B cell (primary cell): ENCODE measurements around the gene IKZF3. TPM values are rescaled to one million over a fixed set of nuclear protein-coding genes. Genes with fewer than 3 reads are reported as not detected.

ENCODE experiments used
- ATAC-seq: fragments of 200-7000 bp; cut with Tn5 transposase; one replicate; pipeline ENCODE4 v1.10.0; 2021; ENCODE audit warnings: low read depth, mild to moderate bottlenecking, moderate number of reproducible peaks, moderate library complexity
- CTCF ChIA-PET: fragments of 350-600 bp; sonication (Branson Sonifier 250); formaldehyde crosslinking; loops from one replicate; lab custom pipeline; 2021; ENCODE audit warnings: antibody characterized with exemption, inconsistent platforms; lab: Charles Lee
- POLR2A ChIA-PET: fragments of 350-600 bp; sonication (Branson Sonifier 250); formaldehyde crosslinking; loops from one replicate; lab custom pipeline; 2021; ENCODE audit warnings: antibody characterized with exemption; lab: Charles Lee
- DNase-seq: peaks from one replicate; pipeline ENCODE4 v3.0.0; 2013
- H2AFZ ChIP-seq: 2 replicates; pipeline ENCODE4 v1.6.1; 2012; ENCODE audit warnings: mild to moderate bottlenecking, low read depth, low read length; ENCODE audit not compliant: insufficient read depth, poor library complexity, severe bottlenecking
- H3K27ac ChIP-seq, 2 donors: 1 replicate in 1 of 2; 2 replicates in 1 of 2; pipeline ENCODE4 v1.5.1; 2012 to 2013; ENCODE audit warnings: low read length in 2 of 2, mild to moderate bottlenecking in 2 of 2, moderate library complexity in 1 of 2
- H3K27me3 ChIP-seq, 4 experiments: fragments of 200-600 bp in 1 of 4; sonication (generic) in 1 of 4; replicated peaks in 1 of 4; 1 replicate in 2 of 4; 2 replicates in 2 of 4; pipeline versions ENCODE4 v1.6.1 to v1.7.0; 2013 to 2016; ENCODE audit warnings: low read length in 3 of 4, mild to moderate bottlenecking in 2 of 4, mixed read lengths in 1 of 4, moderate library complexity in 1 of 4; ENCODE audit not compliant: insufficient read depth in 4 of 4, control insufficient read depth in 3 of 4; ENCODE audit errors: control extremely low read depth in 1 of 4
- H3K36me3 ChIP-seq, 2 experiments: replicated peaks in 1 of 2; 1 replicate in 1 of 2; 2 replicates in 1 of 2; pipeline versions ENCODE4 v1.6.1 to v1.7.1; 2013; ENCODE audit warnings: low read length in 1 of 2; ENCODE audit not compliant: insufficient read depth in 2 of 2, control insufficient read depth in 1 of 2; ENCODE audit errors: control extremely low read depth in 1 of 2, extremely low read depth in 1 of 2
- H3K4me1 ChIP-seq, 2 donors: fragments of 200-600 bp in 1 of 2; sonication (generic) in 1 of 2; 1 replicate in 1 of 2; 2 replicates in 1 of 2; pipeline versions ENCODE4 v1.5.1 to v1.6.1; 2013 to 2017; ENCODE audit warnings: low read length in 2 of 2; ENCODE audit not compliant: control insufficient read depth in 2 of 2, insufficient read depth in 2 of 2
- H3K4me2 ChIP-seq: replicated peaks from 2 replicates; pipeline ENCODE3; 2012; ENCODE audit warnings: mild to moderate bottlenecking, low read depth, low read length; ENCODE audit not compliant: poor library complexity, severe bottlenecking
- H3K4me3 ChIP-seq, 5 experiments: fragments of 200-600 bp in 1 of 5; sonication (generic) in 1 of 5; 1 replicate in 3 of 5; 2 replicates in 2 of 5; pipeline versions ENCODE4 v1.5.1 to v1.7.0; 2011 to 2016; ENCODE audit warnings: low read length in 4 of 5, mild to moderate bottlenecking in 4 of 5, low read depth in 2 of 5, control low read depth in 1 of 5, moderate library complexity in 1 of 5; ENCODE audit not compliant: insufficient read depth in 1 of 5; ENCODE audit errors: control extremely low read depth in 1 of 5, extremely low read depth in 1 of 5
- H3K79me2 ChIP-seq: fragments of 200-600 bp; sonication (generic); one replicate; pipeline ENCODE4 v1.6.0; 2016; ENCODE audit warnings: low read length; ENCODE audit not compliant: control insufficient read depth, insufficient read depth
- H3K9ac ChIP-seq: fragments of 200-600 bp; sonication (generic); 2 replicates; pipeline ENCODE4 v1.6.1; 2017; ENCODE audit warnings: mild to moderate bottlenecking, low read length, moderate library complexity
- H3K9me3 ChIP-seq, 3 donors: one replicate each; pipeline versions ENCODE4 v1.6.1 to v1.7.1; 2013; ENCODE audit warnings: low read length in 2 of 3; ENCODE audit not compliant: control insufficient read depth in 2 of 3, insufficient read depth in 1 of 3; ENCODE audit errors: control extremely low read depth in 1 of 3
- H4K20me1 ChIP-seq: 2 replicates; pipeline ENCODE4 v1.6.0; 2012; ENCODE audit warnings: mild to moderate bottlenecking, low read length; ENCODE audit not compliant: insufficient read depth, control insufficient read depth, poor library complexity, severe bottlenecking
- H3K27ac Mint-ChIP-seq: one replicate; pipeline ENCODE4 v1.8.0; 2021; ENCODE audit warnings: mixed read lengths
- H3K27me3 Mint-ChIP-seq: one replicate; pipeline ENCODE4 v1.8.0; 2021; ENCODE audit warnings: mixed read lengths
- H3K4me1 Mint-ChIP-seq: one replicate; pipeline ENCODE4 v1.8.0; 2021; ENCODE audit warnings: mixed read lengths
- H3K4me3 Mint-ChIP-seq: one replicate; pipeline ENCODE4 v1.8.0; 2021; ENCODE audit warnings: mixed read lengths
- H3K9me3 Mint-ChIP-seq: one replicate; pipeline ENCODE4 v1.8.0; 2022; ENCODE audit warnings: mixed read lengths; ENCODE audit not compliant: insufficient read depth
- EZH2 ChIP-seq: IDR thresholded peaks from 2 replicates; pipeline ENCODE4 v1.6.1; 2012; ENCODE audit warnings: borderline replicate concordance, low read depth, mild to moderate bottlenecking, moderate library complexity, low read length; ENCODE audit not compliant: insufficient read depth, poor library complexity, severe bottlenecking
- WGBS: methylation state at CpG from one replicate; pipeline ENCODE4 v1.1.5; 2013; ENCODE audit warnings: missing lambda C conversion rate; ENCODE audit not compliant: insufficient coverage; 5-methylcytosine and 5-hydroxymethylcytosine counted together
- intact Hi-C: fragments of 100-400 bp; cut with micrococcal nuclease; formaldehyde crosslinking; loops from one replicate; pipeline ENCODE4 v1.10.0; 2022
- polyA plus RNA-seq: library from polyadenylated mRNA; depleted of rRNA; stranded (reverse); fragments of >200 nt; gene quantifications from 2 replicates; pipeline ENCODE4 v1.2.3, GENCODE V29; 2012
- total RNA-seq, 2 donors: library from RNA; stranded (reverse); fragments of 120-200 nt in 1 of 2; gene quantifications; 1 replicate in 1 of 2; 2 replicates in 1 of 2; pipeline versions ENCODE4 v1.2.3 to v1.2.4, GENCODE V29; 2013 to 2022
- TF ChIP-seq, protein P1 (sequence below): fragments of 200-600 bp; IDR thresholded peaks from one replicate; pipeline ENCODE4 v1.8.0; 2022; ENCODE audit warnings: antibody characterized with exemption, mild to moderate bottlenecking

The IKZF3 gene
- total and polyA plus RNA-seq, 2 donors (not counting 1 experiment from before 2014, with no cell fraction given): 63.0 to 178 TPM

DNA sequence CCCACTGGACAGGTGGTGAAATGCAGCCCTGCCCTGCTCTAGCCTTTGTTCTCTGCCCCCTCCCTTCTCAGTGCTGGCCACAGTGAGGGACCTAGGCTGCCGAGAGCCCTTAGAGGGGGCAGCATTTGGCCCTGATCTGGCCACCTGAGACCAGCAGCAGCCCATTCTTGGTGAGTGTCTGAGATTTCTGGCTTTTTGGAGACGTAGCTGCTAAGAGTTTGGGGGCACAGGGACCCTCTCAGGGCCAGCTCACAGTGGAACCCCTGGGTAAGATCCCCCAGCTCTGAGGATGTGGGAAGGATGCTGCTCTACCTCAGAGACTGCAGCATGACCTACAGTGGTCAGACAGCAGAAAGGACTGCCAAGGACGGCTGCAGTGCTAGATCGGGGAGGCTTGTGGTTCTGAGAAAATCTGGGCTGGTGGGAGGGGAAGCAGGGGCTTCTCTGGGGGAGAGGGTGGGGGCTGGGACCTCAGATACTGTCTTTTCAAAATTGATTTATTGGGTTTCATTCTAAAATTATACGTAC is 113.0 kb downstream of the IKZF3 start:
- no peaks in the 10 kb centered on the region for H3K79me2 ChIP-seq
- no peaks in the 10 kb centered on the region for H3K27me3 ChIP-seq
- peaks cover 0 to 6% (median 0%) of the 10 kb centered on the region in 3 donors for H3K9me3 ChIP-seq
- intact Hi-C loops: loop anchor here (5.0 to 10.0 kb wide), 3 partner anchors 74 to 174 kb away; partner anchors contain the start of genes LRRC3C, ORMDL3 and STARD3
- no peaks in the 10 kb centered on the region for H4K20me1 ChIP-seq
- Mint-ChIP-seq H3K27ac (no peak overlapping the region), H3K4me1 (peaks cover 30% of the 10 kb centered on the region), H3K9me3 (no peaks in the 10 kb centered on the region), H3K4me3 (no peak overlapping the region), H3K27me3 (no peaks in the 10 kb centered on the region)
- POLR2A ChIA-PET: interaction anchor here (0.6 kb wide), 1 partner anchor 69 kb away, joined by 5 read pairs; no protein-coding TSS in a partner anchor
- H3K4me3 ChIP-seq: no peak overlapping the region
- H2AFZ ChIP-seq: no peak overlapping the region
- no peak overlapping the region for H3K4me2 ChIP-seq
- H3K9ac ChIP-seq: no peak overlapping the region
- TF ChIP-seq, protein P1, sequence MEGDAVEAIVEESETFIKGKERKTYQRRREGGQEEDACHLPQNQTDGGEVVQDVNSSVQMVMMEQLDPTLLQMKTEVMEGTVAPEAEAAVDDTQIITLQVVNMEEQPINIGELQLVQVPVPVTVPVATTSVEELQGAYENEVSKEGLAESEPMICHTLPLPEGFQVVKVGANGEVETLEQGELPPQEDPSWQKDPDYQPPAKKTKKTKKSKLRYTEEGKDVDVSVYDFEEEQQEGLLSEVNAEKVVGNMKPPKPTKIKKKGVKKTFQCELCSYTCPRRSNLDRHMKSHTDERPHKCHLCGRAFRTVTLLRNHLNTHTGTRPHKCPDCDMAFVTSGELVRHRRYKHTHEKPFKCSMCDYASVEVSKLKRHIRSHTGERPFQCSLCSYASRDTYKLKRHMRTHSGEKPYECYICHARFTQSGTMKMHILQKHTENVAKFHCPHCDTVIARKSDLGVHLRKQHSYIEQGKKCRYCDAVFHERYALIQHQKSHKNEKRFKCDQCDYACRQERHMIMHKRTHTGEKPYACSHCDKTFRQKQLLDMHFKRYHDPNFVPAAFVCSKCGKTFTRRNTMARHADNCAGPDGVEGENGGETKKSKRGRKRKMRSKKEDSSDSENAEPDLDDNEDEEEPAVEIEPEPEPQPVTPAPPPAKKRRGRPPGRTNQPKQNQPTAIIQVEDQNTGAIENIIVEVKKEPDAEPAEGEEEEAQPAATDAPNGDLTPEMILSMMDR: no peak
- TF ChIP-seq EZH2: no peak
- no peak overlapping the region for H3K27ac ChIP-seq
- 61% methylated on average over 3 of the region's 5 CpGs for WGBS
- peaks cover 24 to 27% of the 10 kb centered on the region in 2 donors for H3K4me1 ChIP-seq
- DNase-seq (no peak), ATAC-seq (no peak)
- H3K36me3 ChIP-seq: no peaks in the 10 kb centered on the region
- CTCF ChIA-PET: interaction anchor here (1.6 to 3.7 kb wide), 2 partner anchors 22 to 129 kb away, joined by 3 to 18 read pairs; no protein-coding TSS in a partner anchor
